ENCODE results near the gene ACAP2. TPM values are rescaled to one million over a fixed set of nuclear protein-coding genes. Genes with fewer than 3 reads are reported as not detected.

The ACAP2 gene
- total RNA-seq, 1 experiment from 2014 or later = 57.9 TPM

DNA sequence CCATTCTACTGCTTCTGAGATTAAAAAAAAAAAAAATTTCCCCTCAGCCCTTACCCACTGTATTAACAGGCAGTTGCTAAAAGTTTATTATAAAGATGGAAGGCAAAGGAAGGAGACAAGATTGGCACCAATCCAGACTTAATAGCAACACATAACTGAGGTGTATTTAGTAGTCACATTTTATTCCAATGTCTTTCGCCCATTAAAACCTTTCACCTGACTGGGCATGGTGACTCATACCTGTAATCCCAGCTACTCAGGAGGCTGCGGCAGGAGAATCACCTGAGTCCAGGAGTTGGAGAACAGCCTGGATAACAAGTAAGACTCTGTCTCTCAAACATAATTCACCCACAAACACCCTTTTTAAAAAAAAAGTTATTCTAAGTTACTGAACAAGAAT lies 4.4 kb downstream of the ACAP2 start:
- no TSS peak for BruUV-seq (replicated peaks)
- intact Hi-C loops (cut with micrococcal nuclease; ENCODE audit: unreplicated experiment) = no loop called here
- CTCF ChIA-PET = no interaction called here
- Histone ChIP-seq H3K36me3 (ENCODE audit: control insufficient read depth, insufficient read depth, low read length) (no peaks in the 10 kb centered on the region), H3K9me3 (ENCODE audit: control insufficient read depth, insufficient read depth, low read depth, low read length) (no peaks in the 10 kb centered on the region), H3K4me3 (ENCODE audit: low read depth in 2 of 2, low read length in 2 of 2) (no peak overlapping the region), H3K27ac (ENCODE audit: low read length) (no peak overlapping the region), H3K4me1 (ENCODE audit: control insufficient read depth, insufficient read depth, low read length) (peaks cover 16% of the 10 kb centered on the region), H3K27me3 (ENCODE audit: control insufficient read depth, insufficient read depth, low read length) (no peaks in the 10 kb centered on the region)
- ATAC-seq (no peak), DNase-seq (ENCODE audit: low read depth, low spot score) (no peak)
- POLR2A ChIA-PET = no interaction called here
- in situ Hi-C loops (cut with HindIII; ENCODE audit: low pct_unique_long_range_greater_than_20kb, low sequenced_read_pairs) = no loop called here
- TF ChIP-seq POLR2AphosphoS5 (IDR thresholded peaks at IDR 0.05; ENCODE audit: low read depth, low read length) = no peak
- no peak for TF ChIP-seq TCF7L2 (IDR thresholded peaks at IDR 0.05; ENCODE audit: low read depth, low read length)
- TF ChIP-seq, protein P1, sequence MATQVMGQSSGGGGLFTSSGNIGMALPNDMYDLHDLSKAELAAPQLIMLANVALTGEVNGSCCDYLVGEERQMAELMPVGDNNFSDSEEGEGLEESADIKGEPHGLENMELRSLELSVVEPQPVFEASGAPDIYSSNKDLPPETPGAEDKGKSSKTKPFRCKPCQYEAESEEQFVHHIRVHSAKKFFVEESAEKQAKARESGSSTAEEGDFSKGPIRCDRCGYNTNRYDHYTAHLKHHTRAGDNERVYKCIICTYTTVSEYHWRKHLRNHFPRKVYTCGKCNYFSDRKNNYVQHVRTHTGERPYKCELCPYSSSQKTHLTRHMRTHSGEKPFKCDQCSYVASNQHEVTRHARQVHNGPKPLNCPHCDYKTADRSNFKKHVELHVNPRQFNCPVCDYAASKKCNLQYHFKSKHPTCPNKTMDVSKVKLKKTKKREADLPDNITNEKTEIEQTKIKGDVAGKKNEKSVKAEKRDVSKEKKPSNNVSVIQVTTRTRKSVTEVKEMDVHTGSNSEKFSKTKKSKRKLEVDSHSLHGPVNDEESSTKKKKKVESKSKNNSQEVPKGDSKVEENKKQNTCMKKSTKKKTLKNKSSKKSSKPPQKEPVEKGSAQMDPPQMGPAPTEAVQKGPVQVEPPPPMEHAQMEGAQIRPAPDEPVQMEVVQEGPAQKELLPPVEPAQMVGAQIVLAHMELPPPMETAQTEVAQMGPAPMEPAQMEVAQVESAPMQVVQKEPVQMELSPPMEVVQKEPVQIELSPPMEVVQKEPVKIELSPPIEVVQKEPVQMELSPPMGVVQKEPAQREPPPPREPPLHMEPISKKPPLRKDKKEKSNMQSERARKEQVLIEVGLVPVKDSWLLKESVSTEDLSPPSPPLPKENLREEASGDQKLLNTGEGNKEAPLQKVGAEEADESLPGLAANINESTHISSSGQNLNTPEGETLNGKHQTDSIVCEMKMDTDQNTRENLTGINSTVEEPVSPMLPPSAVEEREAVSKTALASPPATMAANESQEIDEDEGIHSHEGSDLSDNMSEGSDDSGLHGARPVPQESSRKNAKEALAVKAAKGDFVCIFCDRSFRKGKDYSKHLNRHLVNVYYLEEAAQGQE (IDR thresholded peaks at IDR 0.05; ENCODE audit: insufficient read depth in 1 of 2, low read depth in 2 of 2, low read length in 1 of 2) = no peak
- TF ChIP-seq, protein P2, sequence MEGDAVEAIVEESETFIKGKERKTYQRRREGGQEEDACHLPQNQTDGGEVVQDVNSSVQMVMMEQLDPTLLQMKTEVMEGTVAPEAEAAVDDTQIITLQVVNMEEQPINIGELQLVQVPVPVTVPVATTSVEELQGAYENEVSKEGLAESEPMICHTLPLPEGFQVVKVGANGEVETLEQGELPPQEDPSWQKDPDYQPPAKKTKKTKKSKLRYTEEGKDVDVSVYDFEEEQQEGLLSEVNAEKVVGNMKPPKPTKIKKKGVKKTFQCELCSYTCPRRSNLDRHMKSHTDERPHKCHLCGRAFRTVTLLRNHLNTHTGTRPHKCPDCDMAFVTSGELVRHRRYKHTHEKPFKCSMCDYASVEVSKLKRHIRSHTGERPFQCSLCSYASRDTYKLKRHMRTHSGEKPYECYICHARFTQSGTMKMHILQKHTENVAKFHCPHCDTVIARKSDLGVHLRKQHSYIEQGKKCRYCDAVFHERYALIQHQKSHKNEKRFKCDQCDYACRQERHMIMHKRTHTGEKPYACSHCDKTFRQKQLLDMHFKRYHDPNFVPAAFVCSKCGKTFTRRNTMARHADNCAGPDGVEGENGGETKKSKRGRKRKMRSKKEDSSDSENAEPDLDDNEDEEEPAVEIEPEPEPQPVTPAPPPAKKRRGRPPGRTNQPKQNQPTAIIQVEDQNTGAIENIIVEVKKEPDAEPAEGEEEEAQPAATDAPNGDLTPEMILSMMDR (IDR thresholded peaks at IDR 0.05) = no peak
- no peak for TF ChIP-seq SIN3A (IDR thresholded peaks at IDR 0.05; ENCODE audit: borderline replicate concordance, insufficient read depth, low read depth, low read length)

DNA sequence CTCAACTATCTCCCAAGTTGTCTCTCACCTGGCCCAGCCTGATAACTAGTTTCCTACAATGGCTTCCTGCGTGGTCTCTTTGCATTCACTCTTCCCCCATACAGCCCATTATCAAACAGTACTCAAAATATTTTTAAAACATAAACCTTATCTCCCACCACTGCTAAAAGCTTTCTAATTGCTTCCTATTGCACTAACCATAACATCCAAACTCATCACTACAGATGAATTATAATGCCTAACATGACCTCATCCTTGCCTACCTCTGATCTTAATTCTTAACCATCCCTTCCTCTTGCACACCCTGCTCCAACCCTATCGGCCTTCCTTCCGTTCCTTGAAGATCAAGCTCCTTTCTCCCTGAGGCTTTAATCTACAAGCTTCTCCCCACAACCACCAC lies 17.0 kb downstream of the ACAP2 start:
- intact Hi-C loops (cut with micrococcal nuclease; ENCODE audit: unreplicated experiment) = no loop called here
- no peak for DNase-seq (ENCODE audit: low read depth, low spot score)
- no peak for ATAC-seq
- Histone ChIP-seq H3K4me3 (ENCODE audit: low read depth in 2 of 2, low read length in 2 of 2) (no peak overlapping the region), H3K27me3 (ENCODE audit: control insufficient read depth, insufficient read depth, low read length) (no peaks in the 10 kb centered on the region), H3K27ac (ENCODE audit: low read length) (no peak overlapping the region), H3K9me3 (ENCODE audit: control insufficient read depth, insufficient read depth, low read depth, low read length) (no peaks in the 10 kb centered on the region), H3K4me1 (ENCODE audit: control insufficient read depth, insufficient read depth, low read length) (no peaks in the 10 kb centered on the region), H3K36me3 (ENCODE audit: control insufficient read depth, insufficient read depth, low read length) (no peaks in the 10 kb centered on the region)
- ChIA-PET POLR2A (no interaction called here), CTCF (no interaction called here)
- TF ChIP-seq SIN3A (IDR thresholded peaks at IDR 0.05; ENCODE audit: borderline replicate concordance, insufficient read depth, low read depth, low read length) = no peak
- no peak for TF ChIP-seq TCF7L2 (IDR thresholded peaks at IDR 0.05; ENCODE audit: low read depth, low read length)
- no peak for TF ChIP-seq POLR2AphosphoS5 (IDR thresholded peaks at IDR 0.05; ENCODE audit: low read depth, low read length)
- TF ChIP-seq, protein P1 (IDR thresholded peaks at IDR 0.05; ENCODE audit: insufficient read depth in 1 of 2, low read depth in 2 of 2, low read length in 1 of 2) = no peak
- TF ChIP-seq, protein P2 (IDR thresholded peaks at IDR 0.05) = no peak
- in situ Hi-C loops (cut with HindIII; ENCODE audit: low pct_unique_long_range_greater_than_20kb, low sequenced_read_pairs) = no loop called here
- no TSS peak for BruUV-seq (replicated peaks)
